ENCODE results near the gene PDCD5. TPM values are rescaled to one million over a fixed set of nuclear protein-coding genes. Genes with fewer than 3 reads are reported as not detected.

PDCD5 gene
- total RNA-seq, 1 experiment from 2014 or later, result 246 TPM

DNA sequence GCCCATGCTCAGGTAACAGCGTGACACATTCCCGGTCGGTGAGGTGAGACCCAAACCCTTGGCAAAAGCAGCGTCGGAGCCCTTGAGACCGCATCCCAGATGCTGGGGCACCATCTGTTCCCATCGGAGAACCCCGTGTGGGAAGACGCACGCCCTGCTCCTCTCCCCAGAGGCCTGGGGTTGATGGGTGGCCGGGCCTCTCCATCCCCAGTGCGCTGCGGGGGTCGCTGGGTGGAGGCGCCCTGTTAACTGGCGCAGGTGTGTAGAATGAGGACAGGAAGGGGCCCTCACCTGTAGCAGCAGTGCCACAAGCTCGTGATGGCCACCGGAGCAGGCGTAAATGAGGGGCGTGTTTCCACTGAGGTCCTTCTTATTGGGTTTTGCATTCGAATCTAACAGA, 24.6 kb downstream of the PDCD5 start:
- no TSS peak for BruUV-seq (replicated peaks)
- ChIA-PET POLR2A (interaction anchor here (0.7 kb wide), 1 partner anchor 261 kb away, joined by 7 read pairs; no protein-coding TSS in a partner anchor), CTCF (interaction anchor here (0.7 kb wide), 1 partner anchor 27 kb away, joined by 4 read pairs; no protein-coding TSS in a partner anchor)
- no peaks in the 10 kb centered on the region for H3K4me1 ChIP-seq (ENCODE audit: control insufficient read depth, insufficient read depth, low read length)
- ATAC-seq (no peak), DNase-seq (ENCODE audit: low read depth, low spot score) (no peak)
- TF ChIP-seq POLR2AphosphoS5 (IDR thresholded peaks at IDR 0.05; ENCODE audit: low read depth, low read length) (no peak), TCF7L2 (IDR thresholded peaks at IDR 0.05; ENCODE audit: low read depth, low read length) (no peak), SIN3A (IDR thresholded peaks at IDR 0.05; ENCODE audit: borderline replicate concordance, insufficient read depth, low read depth, low read length) (no peak)
- TF ChIP-seq, protein P1, sequence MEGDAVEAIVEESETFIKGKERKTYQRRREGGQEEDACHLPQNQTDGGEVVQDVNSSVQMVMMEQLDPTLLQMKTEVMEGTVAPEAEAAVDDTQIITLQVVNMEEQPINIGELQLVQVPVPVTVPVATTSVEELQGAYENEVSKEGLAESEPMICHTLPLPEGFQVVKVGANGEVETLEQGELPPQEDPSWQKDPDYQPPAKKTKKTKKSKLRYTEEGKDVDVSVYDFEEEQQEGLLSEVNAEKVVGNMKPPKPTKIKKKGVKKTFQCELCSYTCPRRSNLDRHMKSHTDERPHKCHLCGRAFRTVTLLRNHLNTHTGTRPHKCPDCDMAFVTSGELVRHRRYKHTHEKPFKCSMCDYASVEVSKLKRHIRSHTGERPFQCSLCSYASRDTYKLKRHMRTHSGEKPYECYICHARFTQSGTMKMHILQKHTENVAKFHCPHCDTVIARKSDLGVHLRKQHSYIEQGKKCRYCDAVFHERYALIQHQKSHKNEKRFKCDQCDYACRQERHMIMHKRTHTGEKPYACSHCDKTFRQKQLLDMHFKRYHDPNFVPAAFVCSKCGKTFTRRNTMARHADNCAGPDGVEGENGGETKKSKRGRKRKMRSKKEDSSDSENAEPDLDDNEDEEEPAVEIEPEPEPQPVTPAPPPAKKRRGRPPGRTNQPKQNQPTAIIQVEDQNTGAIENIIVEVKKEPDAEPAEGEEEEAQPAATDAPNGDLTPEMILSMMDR (IDR thresholded peaks at IDR 0.05), result no peak
- TF ChIP-seq, protein P2, sequence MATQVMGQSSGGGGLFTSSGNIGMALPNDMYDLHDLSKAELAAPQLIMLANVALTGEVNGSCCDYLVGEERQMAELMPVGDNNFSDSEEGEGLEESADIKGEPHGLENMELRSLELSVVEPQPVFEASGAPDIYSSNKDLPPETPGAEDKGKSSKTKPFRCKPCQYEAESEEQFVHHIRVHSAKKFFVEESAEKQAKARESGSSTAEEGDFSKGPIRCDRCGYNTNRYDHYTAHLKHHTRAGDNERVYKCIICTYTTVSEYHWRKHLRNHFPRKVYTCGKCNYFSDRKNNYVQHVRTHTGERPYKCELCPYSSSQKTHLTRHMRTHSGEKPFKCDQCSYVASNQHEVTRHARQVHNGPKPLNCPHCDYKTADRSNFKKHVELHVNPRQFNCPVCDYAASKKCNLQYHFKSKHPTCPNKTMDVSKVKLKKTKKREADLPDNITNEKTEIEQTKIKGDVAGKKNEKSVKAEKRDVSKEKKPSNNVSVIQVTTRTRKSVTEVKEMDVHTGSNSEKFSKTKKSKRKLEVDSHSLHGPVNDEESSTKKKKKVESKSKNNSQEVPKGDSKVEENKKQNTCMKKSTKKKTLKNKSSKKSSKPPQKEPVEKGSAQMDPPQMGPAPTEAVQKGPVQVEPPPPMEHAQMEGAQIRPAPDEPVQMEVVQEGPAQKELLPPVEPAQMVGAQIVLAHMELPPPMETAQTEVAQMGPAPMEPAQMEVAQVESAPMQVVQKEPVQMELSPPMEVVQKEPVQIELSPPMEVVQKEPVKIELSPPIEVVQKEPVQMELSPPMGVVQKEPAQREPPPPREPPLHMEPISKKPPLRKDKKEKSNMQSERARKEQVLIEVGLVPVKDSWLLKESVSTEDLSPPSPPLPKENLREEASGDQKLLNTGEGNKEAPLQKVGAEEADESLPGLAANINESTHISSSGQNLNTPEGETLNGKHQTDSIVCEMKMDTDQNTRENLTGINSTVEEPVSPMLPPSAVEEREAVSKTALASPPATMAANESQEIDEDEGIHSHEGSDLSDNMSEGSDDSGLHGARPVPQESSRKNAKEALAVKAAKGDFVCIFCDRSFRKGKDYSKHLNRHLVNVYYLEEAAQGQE (IDR thresholded peaks at IDR 0.05; ENCODE audit: insufficient read depth in 1 of 2, low read depth in 2 of 2, low read length in 1 of 2), result no peak
- peaks cover 4% of the 10 kb centered on the region for H3K36me3 ChIP-seq (ENCODE audit: control insufficient read depth, insufficient read depth, low read length)
- no peak overlapping the region for H3K4me3 ChIP-seq (ENCODE audit: low read depth in 2 of 2, low read length in 2 of 2)
- no peaks in the 10 kb centered on the region for H3K27me3 ChIP-seq (ENCODE audit: control insufficient read depth, insufficient read depth, low read length)
- in situ Hi-C loops (cut with HindIII; ENCODE audit: low pct_unique_long_range_greater_than_20kb, low sequenced_read_pairs), result no loop called here
- intact Hi-C loops (cut with micrococcal nuclease; ENCODE audit: unreplicated experiment), result no loop called here
- H3K27ac ChIP-seq (ENCODE audit: low read length), result no peak overlapping the region
- no peaks in the 10 kb centered on the region for H3K9me3 ChIP-seq (ENCODE audit: control insufficient read depth, insufficient read depth, low read depth, low read length)

DNA sequence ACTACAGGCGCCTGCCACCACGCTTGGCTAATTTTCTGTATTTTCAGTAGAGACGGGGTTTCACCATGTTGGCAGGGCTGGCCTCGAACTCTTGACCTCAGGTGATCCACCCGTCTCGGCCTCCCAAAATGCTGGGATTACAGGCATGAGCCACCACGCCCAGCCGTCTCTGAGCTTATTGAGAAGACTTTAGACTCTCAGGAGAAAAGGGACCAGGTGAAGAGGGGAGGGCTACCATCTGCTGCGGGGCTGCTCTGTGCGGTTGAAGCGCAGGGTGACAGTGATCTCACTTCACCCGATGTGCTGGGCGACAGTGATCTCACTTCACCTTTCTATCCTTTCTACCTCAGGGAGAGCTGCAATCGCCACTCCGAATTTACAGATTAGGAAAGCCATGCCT, 25.3 kb downstream of the PDCD5 start:
- CTCF ChIA-PET, result no interaction called here
- BruUV-seq (replicated peaks), result no TSS peak

More for the DNA sequence above, 25.3 kb downstream of the PDCD5 start:
- Histone ChIP-seq H3K4me1 (ENCODE audit: control insufficient read depth, insufficient read depth, low read length) (no peaks in the 10 kb centered on the region), H3K27me3 (ENCODE audit: control insufficient read depth, insufficient read depth, low read length) (no peaks in the 10 kb centered on the region), H3K4me3 (ENCODE audit: low read depth in 2 of 2, low read length in 2 of 2) (no peak overlapping the region), H3K9me3 (ENCODE audit: control insufficient read depth, insufficient read depth, low read depth, low read length) (no peaks in the 10 kb centered on the region), H3K36me3 (ENCODE audit: control insufficient read depth, insufficient read depth, low read length) (peaks cover 4% of the 10 kb centered on the region), H3K27ac (ENCODE audit: low read length) (no peak overlapping the region)
- in situ Hi-C loops (cut with HindIII; ENCODE audit: low pct_unique_long_range_greater_than_20kb, low sequenced_read_pairs), result no loop called here
- TF ChIP-seq SIN3A (IDR thresholded peaks at IDR 0.05; ENCODE audit: borderline replicate concordance, insufficient read depth, low read depth, low read length) (no peak), POLR2AphosphoS5 (IDR thresholded peaks at IDR 0.05; ENCODE audit: low read depth, low read length) (no peak), TCF7L2 (IDR thresholded peaks at IDR 0.05; ENCODE audit: low read depth, low read length) (no peak)
- TF ChIP-seq, protein P1 (IDR thresholded peaks at IDR 0.05), result no peak
- TF ChIP-seq, protein P2 (IDR thresholded peaks at IDR 0.05; ENCODE audit: insufficient read depth in 1 of 2, low read depth in 2 of 2, low read length in 1 of 2), result no peak
- intact Hi-C loops (cut with micrococcal nuclease; ENCODE audit: unreplicated experiment), result no loop called here
- ATAC-seq (no peak), DNase-seq (ENCODE audit: low read depth, low spot score) (no peak)
- POLR2A ChIA-PET, result interaction anchor here (0.7 kb wide), 1 partner anchor 46 kb away, joined by 11 read pairs; no protein-coding TSS in a partner anchor
